A673 (cell line): ENCODE results near the gene BCLAF1. TPM values are rescaled to one million over a fixed set of nuclear protein-coding genes. Genes with fewer than 3 reads are reported as not detected.
A peak's percentile ranks its signal among the peaks of the same experiment; 100 is the strongest.

Experiments
- BruUV-seq: library from RNA; stranded (reverse); fragments of 400-500 nt; replicated peaks from 2 replicates; lab custom pipeline; 2021; lab: Mats Ljungman, UMichigan
- CTCF ChIA-PET: fragments of 300-600 bp; sonication (Branson Sonifier 250); formaldehyde crosslinking; loops from one replicate; lab custom pipeline; 2022; ENCODE audit warnings: antibody characterized with exemption; lab: Charles Lee
- POLR2A ChIA-PET: fragments of 300-600 bp; sonication (Branson Sonifier 250); formaldehyde crosslinking; loops from one replicate; lab custom pipeline; 2022; ENCODE audit warnings: antibody characterized with exemption; ENCODE audit not compliant: low non-redundant PET; lab: Charles Lee
- DNase-seq: peaks from one replicate; pipeline ENCODE4 v3.0.0-alpha.2; 2015; ENCODE audit warnings: low spot score
- H3K27ac ChIP-seq: fragments of 200-600 bp; sonication (generic); 2 replicates; pipeline ENCODE4 v1.5.1; 2016; ENCODE audit warnings: mixed run types, low read depth, mild to moderate bottlenecking, mixed read lengths, antibody characterized with exemption, low read length; ENCODE audit not compliant: poor library complexity, severe bottlenecking
- H3K27me3 ChIP-seq: fragments of 200-600 bp; sonication (generic); replicated peaks from 2 replicates; pipeline ENCODE4 v1.6.1; 2017; ENCODE audit warnings: mixed run types, low read depth, mild to moderate bottlenecking, mixed read lengths, antibody characterized with exemption, low read length; ENCODE audit not compliant: insufficient read depth, poor library complexity
- H3K36me3 ChIP-seq: fragments of 200-600 bp; sonication (generic); 2 replicates; pipeline ENCODE4 v1.6.1; 2016; ENCODE audit warnings: mixed run types, mild to moderate bottlenecking, mixed read lengths, antibody characterized with exemption, low read length; ENCODE audit not compliant: insufficient read depth, poor library complexity, severe bottlenecking
- H3K4me1 ChIP-seq: fragments of 200-600 bp; sonication (generic); 2 replicates; pipeline ENCODE4 v1.6.1; 2017; ENCODE audit warnings: mixed run types, mild to moderate bottlenecking, mixed read lengths, antibody characterized with exemption, low read length; ENCODE audit not compliant: insufficient read depth, poor library complexity, severe bottlenecking
- H3K4me3 ChIP-seq: fragments of 200-600 bp; sonication (generic); 2 replicates; pipeline ENCODE4 v1.5.1; 2016; ENCODE audit warnings: low read depth, mixed run types, mild to moderate bottlenecking, mixed read lengths, low read length; ENCODE audit not compliant: poor library complexity, severe bottlenecking
- H3K9me3 ChIP-seq: fragments of 200-600 bp; sonication (generic); 2 replicates; pipeline ENCODE4 v1.6.1; 2016; ENCODE audit warnings: mixed run types, low read depth, mild to moderate bottlenecking, mixed read lengths, antibody characterized with exemption, low read length; ENCODE audit not compliant: poor library complexity, severe bottlenecking
- EZH2 ChIP-seq: fragments of 200-600 bp; sonication (generic); IDR thresholded peaks from 2 replicates; pipeline ENCODE4 v1.6.1; 2017; ENCODE audit warnings: borderline replicate concordance, low read depth, mild to moderate bottlenecking, mixed read lengths, antibody characterized with exemption, low read length; ENCODE audit not compliant: poor library complexity, severe bottlenecking
- intact Hi-C: fragments of 100-400 bp; cut with micrococcal nuclease; formaldehyde crosslinking; loops from one replicate; pipeline ENCODE4 v1.10.0; 2022; ENCODE audit not compliant: unreplicated experiment
- total RNA-seq: library from RNA; stranded (reverse); gene quantifications from 2 replicates; pipeline ENCODE4 v1.2.3, GENCODE V29; 2021
- TF ChIP-seq, protein P1 (sequence below): fragments of 300-800, 200-600 bp; sonication (generic); conservative IDR thresholded peaks from 2 replicates; pipeline ENCODE4 v1.5.1; 2017; ENCODE audit warnings: low read depth, mild to moderate bottlenecking, antibody characterized with exemption, low read length, moderate library complexity, mixed read lengths

Gene BCLAF1
- total RNA-seq, 1 experiment from 2014 or later, result 284 TPM

GRCh38 chr6:136208783-136209182 lies 80.9 kb downstream of the BCLAF1 start:
- Histone ChIP-seq H3K4me3 (no peak overlapping the region), H3K27me3 (peaks cover 13% of the 10 kb centered on the region), H3K36me3 (no peaks in the 10 kb centered on the region), H3K9me3 (no peaks in the 10 kb centered on the region), H3K27ac (no peak overlapping the region), H3K4me1 (no peaks in the 10 kb centered on the region)
- TF ChIP-seq, protein P1, sequence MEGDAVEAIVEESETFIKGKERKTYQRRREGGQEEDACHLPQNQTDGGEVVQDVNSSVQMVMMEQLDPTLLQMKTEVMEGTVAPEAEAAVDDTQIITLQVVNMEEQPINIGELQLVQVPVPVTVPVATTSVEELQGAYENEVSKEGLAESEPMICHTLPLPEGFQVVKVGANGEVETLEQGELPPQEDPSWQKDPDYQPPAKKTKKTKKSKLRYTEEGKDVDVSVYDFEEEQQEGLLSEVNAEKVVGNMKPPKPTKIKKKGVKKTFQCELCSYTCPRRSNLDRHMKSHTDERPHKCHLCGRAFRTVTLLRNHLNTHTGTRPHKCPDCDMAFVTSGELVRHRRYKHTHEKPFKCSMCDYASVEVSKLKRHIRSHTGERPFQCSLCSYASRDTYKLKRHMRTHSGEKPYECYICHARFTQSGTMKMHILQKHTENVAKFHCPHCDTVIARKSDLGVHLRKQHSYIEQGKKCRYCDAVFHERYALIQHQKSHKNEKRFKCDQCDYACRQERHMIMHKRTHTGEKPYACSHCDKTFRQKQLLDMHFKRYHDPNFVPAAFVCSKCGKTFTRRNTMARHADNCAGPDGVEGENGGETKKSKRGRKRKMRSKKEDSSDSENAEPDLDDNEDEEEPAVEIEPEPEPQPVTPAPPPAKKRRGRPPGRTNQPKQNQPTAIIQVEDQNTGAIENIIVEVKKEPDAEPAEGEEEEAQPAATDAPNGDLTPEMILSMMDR, result 0 out of 2 replicates have a peak, but pooled peaks have one; percentile 19
- TF ChIP-seq EZH2, result no peak
- BruUV-seq, result no TSS peak
- ChIA-PET POLR2A (no interaction called here), CTCF (no interaction called here)
- DNase-seq, result no peak
- intact Hi-C loops, result no loop called here

Other genes starting within 250 kb of the BCLAF1 start
- 10.1 and 12.6 TPM in 2 replicates for gene MTFR2, start 39.5 kb downstream of the BCLAF1 start, total RNA-seq